Cardiac fibroblast (primary cell): Measurements from ENCODE around the gene TRIM27.

ENCODE experiments used
- DNase-seq, 2 donors: peaks; one replicate each; pipeline versions ENCODE4 v3.0.0 to v3.0.0-alpha.2; 2010; ENCODE audit warnings: low read depth in 2 of 2
- H3K4me3 ChIP-seq, 2 donors: replicated peaks in 1 of 2; 1 replicate in 1 of 2; 2 replicates in 1 of 2; pipeline ENCODE4 v1.5.1; 2011; ENCODE audit warnings: low read depth in 2 of 2, low read length in 2 of 2, mild to moderate bottlenecking in 2 of 2, moderate library complexity in 1 of 2
- CTCF ChIP-seq: IDR thresholded peaks from one replicate; pipeline ENCODE4 v1.5.1; 2011; ENCODE audit warnings: low read depth, mild to moderate bottlenecking, low read length, inconsistent platforms

TRIM27 gene

GRCh38 chr6:28901831-28902230 lies 22.0 kb downstream of the TRIM27 start:
- no peak overlapping the region for H3K4me3 ChIP-seq
- no peak for DNase-seq
- no peak for TF ChIP-seq CTCF

- DNase-seq = no peak
- TF ChIP-seq CTCF = no peak
- H3K4me3 ChIP-seq = no peak overlapping the region
These were observed 23.1 kb downstream of the TRIM27 start for GRCh38 chr6:28900577-28901256.

- DNase-seq = no peak
- no peak for TF ChIP-seq CTCF
- H3K4me3 ChIP-seq = no peak overlapping the region
These were observed 25.1 kb downstream of the TRIM27 start for GRCh38 chr6:28898710-28898965.

DNA sequence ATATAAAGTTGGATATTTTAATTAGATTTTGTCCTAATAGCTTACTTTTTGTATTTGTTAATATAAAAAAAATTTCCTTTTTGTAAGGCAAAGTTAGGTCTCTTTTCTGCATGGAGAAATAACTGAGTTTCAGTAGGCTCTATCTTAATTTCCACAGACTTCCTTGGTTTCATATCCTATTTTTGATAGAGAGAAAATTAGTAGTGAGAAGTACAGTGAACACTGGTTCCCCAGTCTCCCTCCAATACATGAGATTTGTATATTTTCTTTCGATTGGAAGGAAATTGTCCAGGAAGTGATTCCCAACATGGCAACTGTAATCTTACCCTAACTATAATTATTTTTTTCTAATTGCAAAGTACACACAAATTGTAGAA lies 26.4 kb downstream of the TRIM27 start:
- no peak for TF ChIP-seq CTCF
- DNase-seq = peak; percentile 13 to 15
- H3K4me3 ChIP-seq = peak overlapping the region; percentile 56 to 68

GRCh38 chr6:28896505-28897368 lies 27.0 kb downstream of the TRIM27 start:
- peak; percentile 17 for TF ChIP-seq CTCF
- peak overlapping the region; percentile 56 to 68 for H3K4me3 ChIP-seq
- DNase-seq = peak; percentile 64 to 69

DNA sequence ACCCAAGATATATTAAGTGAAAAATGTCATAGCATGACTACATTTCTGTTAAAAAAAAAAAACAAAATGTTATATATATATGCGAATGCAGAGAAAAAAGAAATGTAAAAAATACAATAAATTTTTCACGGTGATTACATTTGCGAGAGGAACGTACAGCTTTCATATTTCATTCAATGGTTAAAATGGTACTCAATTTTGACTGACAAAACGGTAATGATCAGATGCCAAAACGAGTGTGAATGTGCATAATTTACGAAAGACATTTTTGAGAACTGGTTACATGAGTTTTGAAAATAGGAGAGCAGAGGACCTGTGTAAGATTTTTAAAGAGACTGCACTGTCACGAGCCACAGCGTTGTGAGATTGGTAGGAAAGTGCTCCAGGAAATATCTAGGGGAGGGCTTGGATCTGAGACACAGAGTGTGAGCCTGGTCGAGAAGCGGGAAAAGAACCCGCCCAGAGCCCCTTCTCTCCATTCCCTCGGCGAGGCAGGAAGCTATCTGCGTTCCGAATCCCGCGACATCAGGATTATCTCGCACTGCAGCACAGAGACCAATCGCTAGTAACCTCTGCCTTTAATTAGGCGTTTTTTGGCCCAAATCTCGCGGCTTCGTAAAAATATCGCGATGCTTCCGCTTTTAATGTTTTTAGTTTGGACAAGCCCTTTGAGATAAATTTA lies 28.5 kb downstream of the TRIM27 start:
- H3K4me3 ChIP-seq = peak overlapping the region; percentile 56 to 68
- peak; percentile 96 to 98 for DNase-seq
- no peak for TF ChIP-seq CTCF
